HUDEP-2 (cell line): ENCODE measurements around the gene ADARB1.

ENCODE experiments used
- DNase-seq, 76 experiments: peaks; one replicate each; lab custom pipeline; 2025; ENCODE audit not compliant: unreplicated experiment in 76 of 76; lab: John Stamatoyannopoulos, UW

Gene ADARB1

GRCh38 chr21:45162809-45163208 lies 88.4 kb downstream of the ADARB1 start:
- DNase-seq: no peak

GRCh38 chr21:45163413-45164123 lies 89.2 kb downstream of the ADARB1 start:
- no peak for DNase-seq

- no peak for DNase-seq
Observed at GRCh38 chr21:45164124-45164511, 89.7 kb downstream of the ADARB1 start.

- no peak for DNase-seq
Observed at GRCh38 chr21:45164838-45165237, 90.5 kb downstream of the ADARB1 start.

- no peak for DNase-seq
Observed at GRCh38 chr21:45166931-45167330, 92.6 kb downstream of the ADARB1 start.

- no peak for DNase-seq
Observed at GRCh38 chr21:45167796-45168222, 93.4 kb downstream of the ADARB1 start.

- no peak for DNase-seq
Observed at GRCh38 chr21:45168522-45168921, 94.1 kb downstream of the ADARB1 start.

GRCh38 chr21:45169001-45169400 lies 94.6 kb downstream of the ADARB1 start:
- DNase-seq: peak in 28 of 76 experiments; percentile 14 to 47 (median 28)

GRCh38 chr21:45169682-45170081 lies 95.3 kb downstream of the ADARB1 start:
- DNase-seq: no peak

GRCh38 chr21:45170987-45171386 lies 96.6 kb downstream of the ADARB1 start:
- no peak for DNase-seq

GRCh38 chr21:45172420-45172819 lies 98.0 kb downstream of the ADARB1 start:
- no peak for DNase-seq

GRCh38 chr21:45175326-45176095 lies 101.1 kb downstream of the ADARB1 start:
- DNase-seq: no peak

- DNase-seq: no peak
Observed at GRCh38 chr21:45176141-45176540, 101.8 kb downstream of the ADARB1 start.

- DNase-seq: no peak
Observed at GRCh38 chr21:45177039-45177438, 102.7 kb downstream of the ADARB1 start.

- DNase-seq: no peak
Observed at GRCh38 chr21:45178070-45178608, 103.8 kb downstream of the ADARB1 start.

- DNase-seq: no peak
Observed at GRCh38 chr21:45178971-45179370, 104.6 kb downstream of the ADARB1 start.

GRCh38 chr21:45179568-45180245 lies 105.3 kb downstream of the ADARB1 start:
- no peak for DNase-seq

GRCh38 chr21:45180246-45180599 lies 105.8 kb downstream of the ADARB1 start:
- no peak for DNase-seq

- DNase-seq: no peak
Observed at GRCh38 chr21:45182958-45183357, 108.6 kb downstream of the ADARB1 start.

- no peak for DNase-seq
Observed at GRCh38 chr21:45183852-45184251, 109.5 kb downstream of the ADARB1 start.

GRCh38 chr21:45184869-45185268 lies 110.5 kb downstream of the ADARB1 start:
- DNase-seq: no peak
